ENCODE data around the gene FARP1. TPM values are rescaled to one million over a fixed set of nuclear protein-coding genes. Genes with fewer than 3 reads are reported as not detected.

Gene FARP1
- total and polyA plus RNA-seq, 2 of the 13 experiments (the other 11 are each of a cell fraction or from before 2014, with no cell fraction given) = 70.6 to 126 TPM

DNA sequence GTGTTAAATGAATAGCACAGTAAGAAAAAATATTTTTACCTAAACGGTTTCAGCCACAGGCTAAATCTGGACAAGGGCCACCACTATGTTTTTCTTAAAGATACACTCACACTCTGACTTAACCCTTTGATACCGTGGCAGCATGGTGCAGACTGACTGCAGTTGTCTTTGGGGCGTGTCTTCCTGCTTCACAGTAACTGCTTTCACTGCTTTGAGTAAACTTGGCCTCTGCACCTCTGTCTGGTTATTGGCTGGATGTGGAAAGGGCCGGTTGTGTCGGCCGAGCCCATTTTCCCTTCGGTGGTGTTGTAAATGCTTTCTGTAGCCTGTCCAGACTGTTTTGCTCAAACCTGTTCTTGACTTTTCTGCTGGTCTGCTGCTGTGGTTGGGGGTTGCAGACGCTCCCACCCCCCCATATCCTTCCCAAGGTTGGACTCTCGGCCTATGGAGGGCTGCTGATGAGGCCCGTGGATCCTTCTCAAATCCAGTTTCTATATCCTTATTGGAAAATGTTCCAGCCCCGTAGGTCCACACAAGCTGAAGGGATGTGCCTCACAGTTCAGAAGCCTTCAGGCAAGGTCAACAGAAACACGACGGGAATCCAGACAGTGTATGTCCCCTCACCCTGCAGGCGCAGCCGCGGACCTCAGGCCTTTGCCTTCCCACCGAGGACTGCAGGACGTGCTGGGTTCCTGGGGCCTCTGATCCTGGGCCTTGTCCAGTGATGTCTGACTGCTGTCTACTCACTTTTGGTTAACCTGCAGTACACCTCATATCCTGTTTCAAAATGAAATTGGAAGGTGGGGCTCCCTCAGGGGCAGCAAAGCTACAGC, 124.4 kb downstream of the FARP1 start (continued):
- TF ChIP-seq SOX13 (IDR thresholded peaks at IDR 0.05) = no peak
- TF ChIP-seq SOX13 (CRISPR knock-in tag; conservative IDR thresholded peaks at IDR 0.05 in 1 of 2, IDR thresholded peaks at IDR 0.05 in 1 of 2) = peak in 1 of 2 experiments; percentile 81; a peak in 2 of 4 replicates
- TF ChIP-seq SMC3 (IDR thresholded peaks at IDR 0.05; ENCODE audit: low read length) = peak; percentile 10; the same call in 1 of the 2 replicates
- 0 out of 2 replicates have a peak, but pooled peaks have one; percentile 16 for TF ChIP-seq TMF1 (CRISPR knock-in tag; IDR thresholded peaks at IDR 0.05; ENCODE audit: low read depth)
- peak; percentile 66; the same call in 1 of the 2 replicates for TF ChIP-seq ZNF816 (CRISPR knock-in tag; IDR thresholded peaks at IDR 0.05; ENCODE audit: borderline replicate concordance)
- TF ChIP-seq ZMYM3 (CRISPR knock-in tag; IDR thresholded peaks at IDR 0.05) = 0 out of 2 replicates have a peak, but pooled peaks have one; percentile 31
- TF ChIP-seq NCOA1 (CRISPR knock-in tag; IDR thresholded peaks at IDR 0.05) = peak; percentile 37; the same call in 1 of the 2 replicates
- TF ChIP-seq CREM (IDR thresholded peaks at IDR 0.05) = peak; percentile 38; the same call in 1 of the 2 replicates
- no peak for TF ChIP-seq CREM (CRISPR knock-in tag; IDR thresholded peaks at IDR 0.05)
- peak; percentile 87; the same call in 1 of the 2 replicates for TF ChIP-seq ZNF670 (CRISPR knock-in tag; IDR thresholded peaks at IDR 0.05; ENCODE audit: borderline replicate concordance)
- 0 out of 2 replicates have a peak, but pooled peaks have one; percentile 15 for TF ChIP-seq HNRNPL (IDR thresholded peaks at IDR 0.05; ENCODE audit: low read depth, low read length)
- TF ChIP-seq, protein P1, sequence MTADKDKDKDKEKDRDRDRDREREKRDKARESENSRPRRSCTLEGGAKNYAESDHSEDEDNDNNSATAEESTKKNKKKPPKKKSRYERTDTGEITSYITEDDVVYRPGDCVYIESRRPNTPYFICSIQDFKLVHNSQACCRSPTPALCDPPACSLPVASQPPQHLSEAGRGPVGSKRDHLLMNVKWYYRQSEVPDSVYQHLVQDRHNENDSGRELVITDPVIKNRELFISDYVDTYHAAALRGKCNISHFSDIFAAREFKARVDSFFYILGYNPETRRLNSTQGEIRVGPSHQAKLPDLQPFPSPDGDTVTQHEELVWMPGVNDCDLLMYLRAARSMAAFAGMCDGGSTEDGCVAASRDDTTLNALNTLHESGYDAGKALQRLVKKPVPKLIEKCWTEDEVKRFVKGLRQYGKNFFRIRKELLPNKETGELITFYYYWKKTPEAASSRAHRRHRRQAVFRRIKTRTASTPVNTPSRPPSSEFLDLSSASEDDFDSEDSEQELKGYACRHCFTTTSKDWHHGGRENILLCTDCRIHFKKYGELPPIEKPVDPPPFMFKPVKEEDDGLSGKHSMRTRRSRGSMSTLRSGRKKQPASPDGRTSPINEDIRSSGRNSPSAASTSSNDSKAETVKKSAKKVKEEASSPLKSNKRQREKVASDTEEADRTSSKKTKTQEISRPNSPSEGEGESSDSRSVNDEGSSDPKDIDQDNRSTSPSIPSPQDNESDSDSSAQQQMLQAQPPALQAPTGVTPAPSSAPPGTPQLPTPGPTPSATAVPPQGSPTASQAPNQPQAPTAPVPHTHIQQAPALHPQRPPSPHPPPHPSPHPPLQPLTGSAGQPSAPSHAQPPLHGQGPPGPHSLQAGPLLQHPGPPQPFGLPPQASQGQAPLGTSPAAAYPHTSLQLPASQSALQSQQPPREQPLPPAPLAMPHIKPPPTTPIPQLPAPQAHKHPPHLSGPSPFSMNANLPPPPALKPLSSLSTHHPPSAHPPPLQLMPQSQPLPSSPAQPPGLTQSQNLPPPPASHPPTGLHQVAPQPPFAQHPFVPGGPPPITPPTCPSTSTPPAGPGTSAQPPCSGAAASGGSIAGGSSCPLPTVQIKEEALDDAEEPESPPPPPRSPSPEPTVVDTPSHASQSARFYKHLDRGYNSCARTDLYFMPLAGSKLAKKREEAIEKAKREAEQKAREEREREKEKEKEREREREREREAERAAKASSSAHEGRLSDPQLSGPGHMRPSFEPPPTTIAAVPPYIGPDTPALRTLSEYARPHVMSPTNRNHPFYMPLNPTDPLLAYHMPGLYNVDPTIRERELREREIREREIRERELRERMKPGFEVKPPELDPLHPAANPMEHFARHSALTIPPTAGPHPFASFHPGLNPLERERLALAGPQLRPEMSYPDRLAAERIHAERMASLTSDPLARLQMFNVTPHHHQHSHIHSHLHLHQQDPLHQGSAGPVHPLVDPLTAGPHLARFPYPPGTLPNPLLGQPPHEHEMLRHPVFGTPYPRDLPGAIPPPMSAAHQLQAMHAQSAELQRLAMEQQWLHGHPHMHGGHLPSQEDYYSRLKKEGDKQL (CRISPR knock-in tag; IDR thresholded peaks at IDR 0.05; ENCODE audit: low read depth) = 0 out of 2 replicates have a peak, but pooled peaks have one; percentile 43
- no peak for TF ChIP-seq HHEX (CRISPR knock-in tag; IDR thresholded peaks at IDR 0.05)
- TF ChIP-seq NFIB (CRISPR knock-in tag; IDR thresholded peaks at IDR 0.05; ENCODE audit: borderline replicate concordance) = no peak
- TF ChIP-seq ZNF746 (CRISPR knock-in tag; IDR thresholded peaks at IDR 0.05) = peak; percentile 54; the same call in 1 of the 2 replicates
- TF ChIP-seq ZNF644 (CRISPR knock-in tag; IDR thresholded peaks at IDR 0.05; ENCODE audit: low read depth) = peak; percentile 59
- peak; percentile 62; the same call in 1 of the 2 replicates for TF ChIP-seq ETV5 (CRISPR knock-in tag; IDR thresholded peaks at IDR 0.05; ENCODE audit: borderline replicate concordance)
- no peak for TF ChIP-seq ZFP36 (IDR thresholded peaks at IDR 0.05; ENCODE audit: borderline replicate concordance, low read depth, low read length, partially characterized antibody)
- TF ChIP-seq ONECUT2 (CRISPR knock-in tag; IDR thresholded peaks at IDR 0.05) = 0 out of 2 replicates have a peak, but pooled peaks have one; percentile 26
- TF ChIP-seq NRL (CRISPR knock-in tag; IDR thresholded peaks at IDR 0.05; ENCODE audit: borderline replicate concordance) = peak; percentile 72; the same call in 1 of the 2 replicates
- TF ChIP-seq RXRA (CRISPR knock-in tag; IDR thresholded peaks at IDR 0.05) = peak; percentile 38; the same call in 1 of the 2 replicates
- TF ChIP-seq, protein P2, sequence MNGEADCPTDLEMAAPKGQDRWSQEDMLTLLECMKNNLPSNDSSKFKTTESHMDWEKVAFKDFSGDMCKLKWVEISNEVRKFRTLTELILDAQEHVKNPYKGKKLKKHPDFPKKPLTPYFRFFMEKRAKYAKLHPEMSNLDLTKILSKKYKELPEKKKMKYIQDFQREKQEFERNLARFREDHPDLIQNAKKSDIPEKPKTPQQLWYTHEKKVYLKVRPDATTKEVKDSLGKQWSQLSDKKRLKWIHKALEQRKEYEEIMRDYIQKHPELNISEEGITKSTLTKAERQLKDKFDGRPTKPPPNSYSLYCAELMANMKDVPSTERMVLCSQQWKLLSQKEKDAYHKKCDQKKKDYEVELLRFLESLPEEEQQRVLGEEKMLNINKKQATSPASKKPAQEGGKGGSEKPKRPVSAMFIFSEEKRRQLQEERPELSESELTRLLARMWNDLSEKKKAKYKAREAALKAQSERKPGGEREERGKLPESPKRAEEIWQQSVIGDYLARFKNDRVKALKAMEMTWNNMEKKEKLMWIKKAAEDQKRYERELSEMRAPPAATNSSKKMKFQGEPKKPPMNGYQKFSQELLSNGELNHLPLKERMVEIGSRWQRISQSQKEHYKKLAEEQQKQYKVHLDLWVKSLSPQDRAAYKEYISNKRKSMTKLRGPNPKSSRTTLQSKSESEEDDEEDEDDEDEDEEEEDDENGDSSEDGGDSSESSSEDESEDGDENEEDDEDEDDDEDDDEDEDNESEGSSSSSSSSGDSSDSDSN (CRISPR knock-in tag; IDR thresholded peaks at IDR 0.05) = peak; percentile 61
- TF ChIP-seq ZFP36L1 (CRISPR knock-in tag; IDR thresholded peaks at IDR 0.05) = peak; percentile 51; the same call in 1 of the 2 replicates

All from HepG2 (cell line).